Hepatocyte (in vitro differentiated cells): ENCODE results near the gene FMNL2.

Experiments used
- EZH2 ChIP-seq: fragments of 200-600 bp; sonication (generic); IDR thresholded peaks from 2 replicates; pipeline ENCODE4 v1.6.1; 2016; ENCODE audit warnings: antibody characterized with exemption, mild to moderate bottlenecking, borderline replicate concordance
- TF ChIP-seq, protein P1 (sequence below): fragments of 200-600 bp; sonication (generic); IDR thresholded peaks from 2 replicates; pipeline ENCODE4 v1.5.1; 2016; ENCODE audit warnings: antibody characterized with exemption, mild to moderate bottlenecking; ENCODE audit not compliant: poor library complexity

DNA sequence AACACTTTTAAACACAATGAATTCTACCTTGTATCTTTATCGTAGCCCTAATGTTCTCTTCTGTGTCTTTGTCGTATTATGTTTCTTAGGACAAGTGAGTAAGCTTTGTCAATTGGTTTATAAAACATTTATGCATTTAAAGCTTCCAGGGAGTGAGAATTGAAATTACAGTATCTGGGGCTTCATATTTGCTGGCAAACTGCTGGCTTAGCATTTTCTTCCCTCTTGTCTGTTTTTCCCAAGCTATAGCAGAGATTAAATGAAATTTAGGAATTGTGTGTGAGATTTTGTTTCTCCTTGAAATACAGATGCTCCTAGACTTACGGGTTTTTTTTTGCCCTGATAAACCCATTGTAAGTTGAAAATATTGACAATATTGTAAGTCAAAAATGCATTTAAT lies 73.3 kb downstream of the FMNL2 start:
- TF ChIP-seq, protein P1, sequence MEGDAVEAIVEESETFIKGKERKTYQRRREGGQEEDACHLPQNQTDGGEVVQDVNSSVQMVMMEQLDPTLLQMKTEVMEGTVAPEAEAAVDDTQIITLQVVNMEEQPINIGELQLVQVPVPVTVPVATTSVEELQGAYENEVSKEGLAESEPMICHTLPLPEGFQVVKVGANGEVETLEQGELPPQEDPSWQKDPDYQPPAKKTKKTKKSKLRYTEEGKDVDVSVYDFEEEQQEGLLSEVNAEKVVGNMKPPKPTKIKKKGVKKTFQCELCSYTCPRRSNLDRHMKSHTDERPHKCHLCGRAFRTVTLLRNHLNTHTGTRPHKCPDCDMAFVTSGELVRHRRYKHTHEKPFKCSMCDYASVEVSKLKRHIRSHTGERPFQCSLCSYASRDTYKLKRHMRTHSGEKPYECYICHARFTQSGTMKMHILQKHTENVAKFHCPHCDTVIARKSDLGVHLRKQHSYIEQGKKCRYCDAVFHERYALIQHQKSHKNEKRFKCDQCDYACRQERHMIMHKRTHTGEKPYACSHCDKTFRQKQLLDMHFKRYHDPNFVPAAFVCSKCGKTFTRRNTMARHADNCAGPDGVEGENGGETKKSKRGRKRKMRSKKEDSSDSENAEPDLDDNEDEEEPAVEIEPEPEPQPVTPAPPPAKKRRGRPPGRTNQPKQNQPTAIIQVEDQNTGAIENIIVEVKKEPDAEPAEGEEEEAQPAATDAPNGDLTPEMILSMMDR = no peak
- no peak for TF ChIP-seq EZH2
